Vagina (tissue), 2 donors: ENCODE measurements around the gene PAK3. TPM values are rescaled to one million over a fixed set of nuclear protein-coding genes. Genes with fewer than 3 reads are reported as not detected.

Experiments used
- DNase-seq, 2 donors: peaks; one replicate each; pipeline ENCODE4 v3.0.0-alpha.2; 2017; ENCODE audit errors: extremely low spot score in 2 of 2
- H3K27ac ChIP-seq: fragments of 200-600 bp; sonication (generic); one replicate; pipeline ENCODE4 v1.5.1; 2019
- H3K27me3 ChIP-seq: fragments of 200-600 bp; sonication (generic); one replicate; pipeline ENCODE4 v1.5.1; 2019
- H3K36me3 ChIP-seq, 2 donors: fragments of 200-600 bp; sonication (generic); one replicate each; pipeline ENCODE4 v1.5.1; 2017 to 2019
- H3K4me1 ChIP-seq: fragments of 200-600 bp; sonication (generic); one replicate; pipeline ENCODE4 v1.5.1; 2019
- H3K4me3 ChIP-seq, 2 donors: fragments of 200-600 bp; sonication (generic); 1 replicate in 1 of 2; 2 replicates in 1 of 2; pipeline ENCODE4 v1.5.1; 2016 to 2019
- H3K9me3 ChIP-seq: fragments of 200-600 bp; sonication (generic); one replicate; pipeline ENCODE4 v1.5.1; 2019
- POLR2A ChIP-seq, 2 donors: fragments of 450-650 bp; IDR thresholded peaks; one replicate each; pipeline ENCODE4 v1.6.1; 2017; ENCODE audit warnings: antibody characterized with exemption in 2 of 2, mild to moderate bottlenecking in 2 of 2, moderate library complexity in 2 of 2
- POLR2AphosphoS5 ChIP-seq, 2 donors: sonication (generic); formaldehyde crosslinking; IDR thresholded peaks; one replicate each; pipeline ENCODE4 v1.9.0; 2017; ENCODE audit warnings: antibody characterized with exemption in 2 of 2, mild to moderate bottlenecking in 2 of 2, low read depth in 1 of 2; ENCODE audit not compliant: insufficient read depth in 1 of 2
- intact Hi-C: fragments of 100-400 bp; cut with DNase I; formaldehyde crosslinking; loops from one replicate; pipeline ENCODE4 v1.15.1; 2023
- total RNA-seq: library from RNA; depleted of rRNA; stranded (reverse); fragments of >200 nt; gene quantifications from one replicate; pipeline ENCODE4 v1.2.3, GENCODE V29; 2016
- TF ChIP-seq, protein P1 (sequence below), 3 experiments: fragments of 450-650 bp in 2 of 3; fragments of 200-600 bp in 1 of 3; sonication (generic) in 1 of 3; IDR thresholded peaks; one replicate each; pipeline ENCODE4 v1.5.1; 2017 to 2019; ENCODE audit warnings: antibody characterized with exemption in 3 of 3, mild to moderate bottlenecking in 2 of 3, moderate library complexity in 2 of 3

The PAK3 gene
- total RNA-seq, 1 donor from 2014 or later: 2.9 TPM

DNA sequence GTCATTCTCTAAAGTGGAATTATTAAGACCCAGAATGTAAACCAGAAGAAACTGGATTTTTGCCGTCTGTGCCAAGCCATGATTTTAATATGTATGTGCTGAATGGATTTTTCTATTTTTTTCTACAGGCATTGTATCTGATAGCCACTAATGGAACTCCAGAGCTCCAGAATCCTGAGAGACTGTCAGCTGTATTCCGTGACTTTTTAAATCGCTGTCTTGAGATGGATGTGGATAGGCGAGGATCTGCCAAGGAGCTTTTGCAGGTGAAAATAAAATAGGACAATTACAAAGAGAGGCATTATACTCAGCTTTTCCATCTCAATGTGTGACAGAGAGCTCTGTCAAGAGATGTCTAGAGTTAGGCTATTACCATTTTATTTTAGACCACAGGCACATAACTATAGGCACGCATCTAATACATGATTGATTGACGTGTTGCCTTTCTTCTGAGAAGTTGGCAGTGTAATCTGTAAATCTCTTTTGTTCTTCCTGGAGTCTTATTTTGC is 120.4 kb downstream of the PAK3 start:
- Histone ChIP-seq H3K27me3 (no peaks in the 10 kb centered on the region), H3K27ac (no peak overlapping the region), H3K9me3 (no peaks in the 10 kb centered on the region), H3K36me3 (no peaks in the 10 kb centered on the region), H3K4me1 (no peaks in the 10 kb centered on the region), H3K4me3 (no peak overlapping the region)
- no peak for TF ChIP-seq POLR2AphosphoS5 (IDR thresholded peaks at IDR 0.05; ENCODE audit: insufficient read depth in 1 of 2, low read depth in 1 of 2)
- no peak for TF ChIP-seq POLR2A (IDR thresholded peaks at IDR 0.05)
- no peak for DNase-seq
- intact Hi-C loops: no loop called here

DNA sequence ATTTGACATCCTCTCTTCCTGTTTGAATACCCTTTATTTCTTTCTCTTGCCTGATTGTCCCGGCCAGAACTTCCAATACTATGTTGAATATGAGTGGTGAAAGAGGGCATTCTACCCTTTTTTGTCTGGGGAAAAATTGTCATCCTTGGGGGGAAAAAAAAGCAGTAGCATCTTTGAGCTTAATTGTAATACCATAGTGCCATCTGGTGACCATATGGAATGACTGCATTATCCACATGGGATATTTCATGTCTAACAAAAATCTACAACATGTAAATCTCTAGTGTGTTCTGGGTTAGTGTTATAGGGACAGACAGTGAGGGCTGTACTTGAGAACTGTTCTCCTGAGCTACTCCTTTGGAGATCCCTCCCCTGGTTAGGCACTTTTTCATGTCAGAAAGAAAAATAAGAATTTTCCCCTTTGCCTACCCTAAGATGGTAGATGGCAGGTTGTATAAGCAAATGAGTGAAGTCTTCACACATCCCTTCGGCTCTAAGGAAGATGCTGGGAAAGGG is 148.3 kb downstream of the PAK3 start:
- Histone ChIP-seq H3K27ac (no peak overlapping the region), H3K9me3 (no peaks in the 10 kb centered on the region), H3K4me1 (no peaks in the 10 kb centered on the region), H3K36me3 (no peaks in the 10 kb centered on the region), H3K4me3 (no peak overlapping the region), H3K27me3 (no peaks in the 10 kb centered on the region)
- TF ChIP-seq, protein P1, sequence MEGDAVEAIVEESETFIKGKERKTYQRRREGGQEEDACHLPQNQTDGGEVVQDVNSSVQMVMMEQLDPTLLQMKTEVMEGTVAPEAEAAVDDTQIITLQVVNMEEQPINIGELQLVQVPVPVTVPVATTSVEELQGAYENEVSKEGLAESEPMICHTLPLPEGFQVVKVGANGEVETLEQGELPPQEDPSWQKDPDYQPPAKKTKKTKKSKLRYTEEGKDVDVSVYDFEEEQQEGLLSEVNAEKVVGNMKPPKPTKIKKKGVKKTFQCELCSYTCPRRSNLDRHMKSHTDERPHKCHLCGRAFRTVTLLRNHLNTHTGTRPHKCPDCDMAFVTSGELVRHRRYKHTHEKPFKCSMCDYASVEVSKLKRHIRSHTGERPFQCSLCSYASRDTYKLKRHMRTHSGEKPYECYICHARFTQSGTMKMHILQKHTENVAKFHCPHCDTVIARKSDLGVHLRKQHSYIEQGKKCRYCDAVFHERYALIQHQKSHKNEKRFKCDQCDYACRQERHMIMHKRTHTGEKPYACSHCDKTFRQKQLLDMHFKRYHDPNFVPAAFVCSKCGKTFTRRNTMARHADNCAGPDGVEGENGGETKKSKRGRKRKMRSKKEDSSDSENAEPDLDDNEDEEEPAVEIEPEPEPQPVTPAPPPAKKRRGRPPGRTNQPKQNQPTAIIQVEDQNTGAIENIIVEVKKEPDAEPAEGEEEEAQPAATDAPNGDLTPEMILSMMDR (IDR thresholded peaks at IDR 0.05): no peak
- TF ChIP-seq POLR2A (IDR thresholded peaks at IDR 0.05): no peak
- TF ChIP-seq POLR2AphosphoS5 (IDR thresholded peaks at IDR 0.05; ENCODE audit: insufficient read depth in 1 of 2, low read depth in 1 of 2): no peak
- DNase-seq: no peak
- intact Hi-C loops: no loop called here

DNA sequence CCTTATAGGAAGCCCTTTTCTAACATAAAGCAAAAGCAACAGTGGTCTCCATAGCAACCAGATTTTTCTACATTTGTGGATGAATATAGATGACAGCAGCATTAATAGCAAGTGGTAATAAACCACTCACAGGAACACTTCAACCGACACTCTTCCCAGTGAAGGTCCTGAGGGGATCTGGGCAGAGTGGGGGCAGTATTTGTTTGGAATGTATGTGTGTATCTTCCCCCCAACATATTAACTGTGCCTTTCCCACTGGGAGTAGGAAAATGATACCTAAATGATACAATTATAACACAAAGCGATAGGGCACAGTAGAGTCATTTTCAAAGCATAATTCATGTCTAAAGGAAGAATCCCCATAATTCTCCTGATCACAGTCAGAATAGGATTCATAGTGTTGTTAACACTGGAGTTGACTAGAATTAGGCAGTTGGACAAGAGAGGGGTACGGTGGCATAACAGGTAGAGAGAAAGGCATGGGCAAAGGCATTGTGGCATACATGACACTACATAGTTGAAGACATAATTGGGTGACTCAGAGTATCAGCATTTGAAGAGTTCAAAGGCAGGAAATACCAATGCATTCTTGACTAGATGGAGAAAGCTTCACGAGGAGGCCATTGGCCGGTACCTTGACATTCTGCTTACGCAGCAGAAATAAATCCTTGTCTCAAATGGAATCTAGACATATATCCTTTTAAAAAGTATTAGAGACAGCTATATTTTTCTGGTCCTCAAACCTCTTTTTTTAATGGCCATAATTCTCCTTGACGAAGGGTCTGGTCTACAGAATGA is 159.1 kb downstream of the PAK3 start:
- Histone ChIP-seq H3K4me3 (no peak overlapping the region), H3K36me3 (no peaks in the 10 kb centered on the region), H3K27me3 (no peaks in the 10 kb centered on the region), H3K27ac (no peak overlapping the region), H3K4me1 (no peaks in the 10 kb centered on the region), H3K9me3 (no peaks in the 10 kb centered on the region)
- intact Hi-C loops: no loop called here
- TF ChIP-seq, protein P1 (IDR thresholded peaks at IDR 0.05): no peak
- TF ChIP-seq POLR2AphosphoS5 (IDR thresholded peaks at IDR 0.05; ENCODE audit: insufficient read depth in 1 of 2, low read depth in 1 of 2) (no peak), POLR2A (IDR thresholded peaks at IDR 0.05) (no peak)
- no peak for DNase-seq

DNA sequence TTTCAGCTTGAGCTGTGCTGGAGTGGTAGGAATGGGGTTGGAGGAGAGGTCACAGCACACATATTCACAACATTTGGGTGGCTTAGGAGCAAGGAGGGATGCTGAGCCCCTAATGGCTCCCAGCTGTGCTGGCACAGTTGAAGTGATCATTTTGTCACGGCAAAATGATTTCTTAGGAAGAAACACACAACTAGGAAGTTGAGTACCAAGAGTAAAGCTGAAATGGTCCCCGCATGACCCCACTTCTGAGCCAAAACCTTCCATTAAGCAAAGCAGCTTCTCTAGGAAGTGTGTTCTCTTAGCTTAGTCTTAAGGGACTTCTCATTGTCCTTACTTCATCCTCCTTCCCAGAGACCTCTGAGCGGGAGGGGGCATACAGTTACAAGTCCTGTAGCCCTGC is 161.7 kb downstream of the PAK3 start:
- intact Hi-C loops: no loop called here
- H3K27me3 ChIP-seq: no peaks in the 10 kb centered on the region
- no peak for TF ChIP-seq POLR2AphosphoS5 (IDR thresholded peaks at IDR 0.05; ENCODE audit: insufficient read depth in 1 of 2, low read depth in 1 of 2)
- TF ChIP-seq, protein P1 (IDR thresholded peaks at IDR 0.05): no peak
- TF ChIP-seq POLR2A (IDR thresholded peaks at IDR 0.05): no peak
- no peak overlapping the region for H3K4me3 ChIP-seq
- no peaks in the 10 kb centered on the region for H3K9me3 ChIP-seq
- H3K4me1 ChIP-seq: no peaks in the 10 kb centered on the region
- no peaks in the 10 kb centered on the region for H3K36me3 ChIP-seq
- H3K27ac ChIP-seq: no peak overlapping the region
- no peak for DNase-seq

DNA sequence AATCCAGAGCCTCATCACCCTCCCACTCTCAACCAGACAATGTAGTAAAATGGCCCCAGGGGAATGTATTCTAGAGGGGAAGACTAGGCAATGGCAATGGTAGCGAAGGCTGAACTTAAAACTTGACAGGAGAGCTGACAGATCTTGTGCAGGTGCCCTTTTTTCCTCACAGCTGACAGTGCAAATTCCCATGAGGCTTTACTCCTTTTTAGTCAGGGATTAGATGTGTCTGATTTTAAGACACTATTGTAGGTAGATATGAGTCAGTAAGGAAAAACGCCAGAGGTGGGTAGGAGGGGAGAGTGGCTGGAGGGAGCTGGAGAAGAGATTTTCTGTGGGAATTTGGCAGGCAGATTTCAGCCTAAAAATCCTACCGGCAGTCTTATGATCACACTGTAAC is 163.6 kb downstream of the PAK3 start:
- Histone ChIP-seq H3K4me3 (no peak overlapping the region), H3K9me3 (no peaks in the 10 kb centered on the region), H3K4me1 (no peaks in the 10 kb centered on the region), H3K27ac (no peak overlapping the region), H3K27me3 (no peaks in the 10 kb centered on the region), H3K36me3 (no peaks in the 10 kb centered on the region)
- intact Hi-C loops: no loop called here
- DNase-seq: no peak
- no peak for TF ChIP-seq POLR2AphosphoS5 (IDR thresholded peaks at IDR 0.05; ENCODE audit: insufficient read depth in 1 of 2, low read depth in 1 of 2)
- no peak for TF ChIP-seq POLR2A (IDR thresholded peaks at IDR 0.05)
- TF ChIP-seq, protein P1 (IDR thresholded peaks at IDR 0.05): no peak
